ENCODE measurements around the gene LMTK3. TPM values are rescaled to one million over a fixed set of nuclear protein-coding genes. Genes with fewer than 3 reads are reported as not detected.

LMTK3 gene
- total and polyA plus RNA-seq, 2 experiments from 2014 or later = 1.6 to 11.8 TPM

GRCh38 chr19:48501494-48502349 is 9.9 kb downstream of the LMTK3 start:
- peak overlapping the region; percentile 70 for H3K4me3 Mint-ChIP-seq
- Histone ChIP-seq H4K20me1 (replicated peaks; ENCODE audit: insufficient read depth) (no peaks in the 10 kb centered on the region; the same call in 1 of the 2 replicates), H3K27ac (ENCODE audit: low read depth) (peak overlapping the region; percentile 91), H3K4me2 (peak overlapping the region; percentile 94), H3F3A (replicated peaks; ENCODE audit: low read depth) (peaks cover 6% of the 10 kb centered on the region; the same call in 1 of the 2 replicates), H3K4me3 (peak overlapping the region; percentile 73), H2AFZ (peak overlapping the region; percentile 69), H3K27me3 (ENCODE audit: insufficient read depth) (no peaks in the 10 kb centered on the region), H3K9me2 (ENCODE audit: insufficient read depth) (no peaks in the 10 kb centered on the region), H3K79me2 (replicated peaks; ENCODE audit: insufficient read depth) (no peaks in the 10 kb centered on the region), H3K36me3 (ENCODE audit: insufficient read depth) (no peaks in the 10 kb centered on the region), H3K4me1 (ENCODE audit: insufficient read depth) (peaks cover 7% of the 10 kb centered on the region; the same call in 1 of the 2 replicates)
- peak; percentile 100 for DNase-seq (ENCODE audit: low spot score)
- H3K27ac Mint-ChIP-seq = peak overlapping the region; percentile 97
- H3K36me3 Mint-ChIP-seq (ENCODE audit: low read depth) = no peaks in the 10 kb centered on the region; the same call in 2 of the 3 replicates
- H3K9me3 Mint-ChIP-seq = no peaks in the 10 kb centered on the region
- H3K27me3 Mint-ChIP-seq (ENCODE audit: insufficient read depth, low read depth, poor library complexity) = peaks cover 21% of the 10 kb centered on the region
- TF ChIP-seq EZH2 (IDR thresholded peaks at IDR 0.05; ENCODE audit: low read depth, unreplicated experiment) = no peak
- 0 out of 2 replicates have a peak, but pooled peaks have one; percentile 50 for TF ChIP-seq POLR2AphosphoS5 (IDR thresholded peaks at IDR 0.05; ENCODE audit: low read depth)
- TF ChIP-seq JUNB (IDR thresholded peaks at IDR 0.05; ENCODE audit: unreplicated experiment) = no peak
- peak; percentile 14; the same call in 1 of the 2 replicates for TF ChIP-seq CREB1 (CRISPR knock-in tag; IDR thresholded peaks at IDR 0.05; ENCODE audit: low read depth)
- TF ChIP-seq REST (IDR thresholded peaks at IDR 0.05; ENCODE audit: unreplicated experiment) = no peak
- no peak for TF ChIP-seq ZNF114 (CRISPR knock-in tag; IDR thresholded peaks at IDR 0.05)
- TF ChIP-seq ETS1 (IDR thresholded peaks at IDR 0.05) = no peak
- H3K4me1 Mint-ChIP-seq = peaks cover 16% of the 10 kb centered on the region
- ATAC-seq = peak; percentile 78

GRCh38 chr19:48500830-48501493 is 10.7 kb downstream of the LMTK3 start:
- DNase-seq (ENCODE audit: low spot score) (no peak), ATAC-seq (no peak)
- peak overlapping the region; percentile 91; the same call in 1 of the 2 replicates for H3K27ac ChIP-seq (ENCODE audit: low read depth)
- H3K27me3 ChIP-seq (ENCODE audit: insufficient read depth) = no peaks in the 10 kb centered on the region
- Mint-ChIP-seq H3K27ac (peak overlapping the region; percentile 97; the same call in 1 of the 2 replicates), H3K27me3 (ENCODE audit: insufficient read depth, low read depth, poor library complexity) (peaks cover 19% of the 10 kb centered on the region), H3K4me1 (peaks cover 16% of the 10 kb centered on the region), H3K4me3 (peak overlapping the region; percentile 70), H3K36me3 (ENCODE audit: low read depth) (no peaks in the 10 kb centered on the region; the same call in 2 of the 3 replicates), H3K9me3 (no peaks in the 10 kb centered on the region)
- no peaks in the 10 kb centered on the region for H3K79me2 ChIP-seq (replicated peaks; ENCODE audit: insufficient read depth)
- peak overlapping the region; percentile 73 for H3K4me3 ChIP-seq
- no peaks in the 10 kb centered on the region for H3K36me3 ChIP-seq (ENCODE audit: insufficient read depth)
- no peaks in the 10 kb centered on the region; the same call in 1 of the 2 replicates for H4K20me1 ChIP-seq (replicated peaks; ENCODE audit: insufficient read depth)
- H3K9me2 ChIP-seq (ENCODE audit: insufficient read depth) = no peaks in the 10 kb centered on the region
- H3F3A ChIP-seq (replicated peaks; ENCODE audit: low read depth) = peaks cover 6% of the 10 kb centered on the region; the same call in 1 of the 2 replicates
- peak overlapping the region; percentile 69; the same call in 1 of the 2 replicates for H2AFZ ChIP-seq
- H3K4me2 ChIP-seq = peak overlapping the region; percentile 94
- peaks cover 7% of the 10 kb centered on the region; the same call in 1 of the 2 replicates for H3K4me1 ChIP-seq (ENCODE audit: insufficient read depth)
- no peak for TF ChIP-seq POLR2AphosphoS5 (IDR thresholded peaks at IDR 0.05; ENCODE audit: low read depth)
- no peak for TF ChIP-seq ZNF114 (CRISPR knock-in tag; IDR thresholded peaks at IDR 0.05)
- no peak for TF ChIP-seq ETS1 (IDR thresholded peaks at IDR 0.05)
- no peak for TF ChIP-seq EZH2phosphoT487 (IDR thresholded peaks at IDR 0.05; ENCODE audit: unreplicated experiment)
- TF ChIP-seq EZH2 (IDR thresholded peaks at IDR 0.05; ENCODE audit: low read depth, unreplicated experiment) = no peak

All from GM23338 (cell line).